GM12878 (cell line): ENCODE results near the gene SPRING1.

Source experiments
- POLR2A ChIP-seq: IDR thresholded peaks from 2 replicates; pipeline ENCODE4 v1.6.1; 2011; ENCODE audit warnings: low read depth, mild to moderate bottlenecking, low read length
- ZBTB33 ChIP-seq: fragments of 450-650 bp; IDR thresholded peaks from 2 replicates; pipeline ENCODE4 v1.6.1; 2017; ENCODE audit warnings: mild to moderate bottlenecking
- TF ChIP-seq, protein P1 (sequence below): IDR thresholded peaks from 2 replicates; pipeline ENCODE4 v1.6.1; 2012; ENCODE audit warnings: low read length, inconsistent platforms
- TF ChIP-seq, protein P2 (sequence below), 3 experiments: IDR thresholded peaks in 2 of 3; conservative IDR thresholded peaks in 1 of 3; 2 replicates each; pipeline ENCODE4 v1.5.1; 2011; ENCODE audit warnings: low read depth in 3 of 3, low read length in 3 of 3, mild to moderate bottlenecking in 3 of 3, control low read depth in 2 of 3, moderate library complexity in 2 of 3, inconsistent platforms in 1 of 3, mixed read lengths in 1 of 3; ENCODE audit not compliant: control insufficient read depth in 2 of 3, insufficient read depth in 1 of 3; ENCODE audit errors: extremely low read depth in 1 of 3

- TF ChIP-seq, protein P1, sequence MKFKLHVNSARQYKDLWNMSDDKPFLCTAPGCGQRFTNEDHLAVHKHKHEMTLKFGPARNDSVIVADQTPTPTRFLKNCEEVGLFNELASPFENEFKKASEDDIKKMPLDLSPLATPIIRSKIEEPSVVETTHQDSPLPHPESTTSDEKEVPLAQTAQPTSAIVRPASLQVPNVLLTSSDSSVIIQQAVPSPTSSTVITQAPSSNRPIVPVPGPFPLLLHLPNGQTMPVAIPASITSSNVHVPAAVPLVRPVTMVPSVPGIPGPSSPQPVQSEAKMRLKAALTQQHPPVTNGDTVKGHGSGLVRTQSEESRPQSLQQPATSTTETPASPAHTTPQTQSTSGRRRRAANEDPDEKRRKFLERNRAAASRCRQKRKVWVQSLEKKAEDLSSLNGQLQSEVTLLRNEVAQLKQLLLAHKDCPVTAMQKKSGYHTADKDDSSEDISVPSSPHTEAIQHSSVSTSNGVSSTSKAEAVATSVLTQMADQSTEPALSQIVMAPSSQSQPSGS: no peak
- TF ChIP-seq, protein P2, sequence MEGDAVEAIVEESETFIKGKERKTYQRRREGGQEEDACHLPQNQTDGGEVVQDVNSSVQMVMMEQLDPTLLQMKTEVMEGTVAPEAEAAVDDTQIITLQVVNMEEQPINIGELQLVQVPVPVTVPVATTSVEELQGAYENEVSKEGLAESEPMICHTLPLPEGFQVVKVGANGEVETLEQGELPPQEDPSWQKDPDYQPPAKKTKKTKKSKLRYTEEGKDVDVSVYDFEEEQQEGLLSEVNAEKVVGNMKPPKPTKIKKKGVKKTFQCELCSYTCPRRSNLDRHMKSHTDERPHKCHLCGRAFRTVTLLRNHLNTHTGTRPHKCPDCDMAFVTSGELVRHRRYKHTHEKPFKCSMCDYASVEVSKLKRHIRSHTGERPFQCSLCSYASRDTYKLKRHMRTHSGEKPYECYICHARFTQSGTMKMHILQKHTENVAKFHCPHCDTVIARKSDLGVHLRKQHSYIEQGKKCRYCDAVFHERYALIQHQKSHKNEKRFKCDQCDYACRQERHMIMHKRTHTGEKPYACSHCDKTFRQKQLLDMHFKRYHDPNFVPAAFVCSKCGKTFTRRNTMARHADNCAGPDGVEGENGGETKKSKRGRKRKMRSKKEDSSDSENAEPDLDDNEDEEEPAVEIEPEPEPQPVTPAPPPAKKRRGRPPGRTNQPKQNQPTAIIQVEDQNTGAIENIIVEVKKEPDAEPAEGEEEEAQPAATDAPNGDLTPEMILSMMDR (IDR thresholded peaks at IDR 0.05 in 2 of 3, conservative IDR thresholded peaks at IDR 0.05 in 1 of 3; ENCODE audit: control insufficient read depth in 2 of 3, extremely low read depth in 1 of 3, insufficient read depth in 1 of 3, low read depth in 3 of 3, low read length in 3 of 3): no peak
- no peak for TF ChIP-seq POLR2A
- no peak for TF ChIP-seq ZBTB33
Observed at GRCh38 chr12:116777245-116777644, 39.4 kb upstream of the SPRING1 start.
